Mucosa of rectum (tissue), 2 donors: ENCODE results near the gene NDE1.
"Not testable (repeated sequence)": the region's sequence is repeated elsewhere in the genome, so short reads cannot be mapped to it uniquely, and the experiment has no call there.

ENCODE experiments used
- H3K27ac ChIP-seq, 2 donors: one replicate each; pipeline ENCODE4 v1.7.0; 2013; ENCODE audit warnings: inconsistent platforms in 2 of 2, low read depth in 2 of 2, low read length in 2 of 2
- H3K27me3 ChIP-seq, 2 donors: one replicate each; pipeline ENCODE4 v1.7.0; 2013; ENCODE audit warnings: low read length in 2 of 2; ENCODE audit not compliant: control insufficient read depth in 2 of 2, insufficient read depth in 2 of 2
- H3K36me3 ChIP-seq, 2 donors: one replicate each; pipeline ENCODE4 v1.7.0; 2013; ENCODE audit warnings: low read length in 2 of 2; ENCODE audit not compliant: control insufficient read depth in 2 of 2, insufficient read depth in 2 of 2
- H3K4me1 ChIP-seq, 2 donors: one replicate each; pipeline ENCODE4 v1.7.0; 2013; ENCODE audit warnings: low read length in 2 of 2, mild to moderate bottlenecking in 1 of 2; ENCODE audit not compliant: control insufficient read depth in 2 of 2, insufficient read depth in 2 of 2
- H3K4me3 ChIP-seq, 2 donors: one replicate each; pipeline ENCODE4 v1.7.0; 2013; ENCODE audit warnings: low read length in 2 of 2
- H3K9ac ChIP-seq, 2 donors: one replicate each; pipeline ENCODE4 v1.7.0; 2013; ENCODE audit warnings: low read length in 2 of 2, low read depth in 1 of 2, mild to moderate bottlenecking in 1 of 2
- H3K9me3 ChIP-seq, 2 donors: one replicate each; pipeline ENCODE4 v1.7.0; 2013; ENCODE audit warnings: low read length in 2 of 2; ENCODE audit not compliant: control insufficient read depth in 2 of 2
- donor health status: healthy.
- donor health status: Normal muscosa, but diverticular disease.

Gene NDE1

GRCh38 chr16:15671530-15672117, 21.6 kb downstream of the NDE1 start:
- Histone ChIP-seq H3K9ac (no peak overlapping the region), H3K4me3 (no peak overlapping the region), H3K27ac (peak overlapping the region; percentile 79 to 83), H3K27me3 (no peaks in the 10 kb centered on the region), H3K4me1 (peaks cover 13 to 17% of the 10 kb centered on the region in 2 donors), H3K36me3 (peaks cover 21 to 40% of the 10 kb centered on the region in 2 donors), H3K9me3 (no peaks in the 10 kb centered on the region)

GRCh38 chr16:15672127-15672513, 22.1 kb downstream of the NDE1 start:
- not testable (repeated sequence) for H3K27me3 ChIP-seq, H3K9ac ChIP-seq, H3K9me3 ChIP-seq
- H3K4me1 ChIP-seq: peaks cover 13 to 17% of the 10 kb centered on the region in 2 donors
- H3K27ac ChIP-seq: peak overlapping the region; percentile 79 to 83
- H3K4me3 ChIP-seq: peak overlapping the region in 1 of 2 donors; percentile 26
- H3K36me3 ChIP-seq: peaks cover 19 to 41% of the 10 kb centered on the region in 2 donors

GRCh38 chr16:15672514-15673167, 22.6 kb downstream of the NDE1 start:
- H3K27ac ChIP-seq: peak overlapping the region; percentile 79 to 83
- H3K36me3 ChIP-seq: peaks cover 20 to 43% of the 10 kb centered on the region in 2 donors
- H3K9ac ChIP-seq: peak overlapping the region; percentile 49 to 57
- no peaks in the 10 kb centered on the region for H3K27me3 ChIP-seq
- H3K9me3 ChIP-seq: no peaks in the 10 kb centered on the region
- peaks cover 13 to 17% of the 10 kb centered on the region in 2 donors for H3K4me1 ChIP-seq
- peak overlapping the region in 1 of 2 donors; percentile 26 for H3K4me3 ChIP-seq

GRCh38 chr16:15674571-15674970, 24.5 kb downstream of the NDE1 start:
- Histone ChIP-seq H3K27ac (no peak overlapping the region), H3K9me3 (no peaks in the 10 kb centered on the region), H3K36me3 (peaks cover 19 to 42% of the 10 kb centered on the region in 2 donors), H3K9ac (no peak overlapping the region), H3K4me1 (peaks cover 13 to 17% of the 10 kb centered on the region in 2 donors), H3K4me3 (no peak overlapping the region), H3K27me3 (no peaks in the 10 kb centered on the region)

- H3K36me3 ChIP-seq: peaks cover 11 to 25% of the 10 kb centered on the region in 2 donors
- H3K4me3 ChIP-seq: no peak overlapping the region
- peaks cover 13 to 17% of the 10 kb centered on the region in 2 donors for H3K4me1 ChIP-seq
- H3K27ac ChIP-seq: no peak overlapping the region
- H3K9me3 ChIP-seq: no peaks in the 10 kb centered on the region
- no peak overlapping the region for H3K9ac ChIP-seq
- H3K27me3 ChIP-seq: no peaks in the 10 kb centered on the region
Measured at GRCh38 chr16:15676506-15676905, 26.5 kb downstream of the NDE1 start.

- H3K9me3 ChIP-seq: no peaks in the 10 kb centered on the region
- peaks cover 11 to 24% of the 10 kb centered on the region in 2 donors for H3K36me3 ChIP-seq
- no peak overlapping the region for H3K9ac ChIP-seq
- H3K27ac ChIP-seq: no peak overlapping the region
- H3K27me3 ChIP-seq: no peaks in the 10 kb centered on the region
- no peak overlapping the region for H3K4me3 ChIP-seq
- peaks cover 11 to 13% of the 10 kb centered on the region in 2 donors for H3K4me1 ChIP-seq
Measured at GRCh38 chr16:15677447-15677846, 27.4 kb downstream of the NDE1 start.

- Histone ChIP-seq H3K9ac (no peak overlapping the region), H3K9me3 (no peaks in the 10 kb centered on the region), H3K4me1 (no peaks in the 10 kb centered on the region), H3K27me3 (no peaks in the 10 kb centered on the region), H3K4me3 (no peak overlapping the region), H3K36me3 (peaks cover 20 to 41% of the 10 kb centered on the region in 2 donors), H3K27ac (no peak overlapping the region)
Measured at GRCh38 chr16:15682105-15682570, 32.1 kb downstream of the NDE1 start.

GRCh38 chr16:15686287-15686686, 36.2 kb downstream of the NDE1 start:
- peaks cover 32 to 47% of the 10 kb centered on the region in 2 donors for H3K36me3 ChIP-seq
- H3K27ac ChIP-seq: no peak overlapping the region
- no peak overlapping the region for H3K9ac ChIP-seq
- H3K4me3 ChIP-seq: no peak overlapping the region
- no peaks in the 10 kb centered on the region for H3K4me1 ChIP-seq
- H3K9me3 ChIP-seq: no peaks in the 10 kb centered on the region
- no peaks in the 10 kb centered on the region for H3K27me3 ChIP-seq

GRCh38 chr16:15689290-15689689, 39.2 kb downstream of the NDE1 start:
- Histone ChIP-seq H3K9me3 (no peaks in the 10 kb centered on the region), H3K4me3 (no peak overlapping the region), H3K9ac (no peak overlapping the region), H3K27me3 (no peaks in the 10 kb centered on the region), H3K27ac (no peak overlapping the region), H3K36me3 (peaks cover 46 to 65% of the 10 kb centered on the region in 2 donors), H3K4me1 (no peaks in the 10 kb centered on the region)

GRCh38 chr16:15690296-15690695, 40.3 kb downstream of the NDE1 start:
- Histone ChIP-seq H3K36me3 (peaks cover 52 to 68% of the 10 kb centered on the region in 2 donors), H3K9me3 (no peaks in the 10 kb centered on the region), H3K27me3 (no peaks in the 10 kb centered on the region)

More at GRCh38 chr16:15690296-15690695, 40.3 kb downstream of the NDE1 start:
- H3K9ac ChIP-seq: no peak overlapping the region
- no peaks in the 10 kb centered on the region for H3K4me1 ChIP-seq
- no peak overlapping the region for H3K4me3 ChIP-seq
- no peak overlapping the region for H3K27ac ChIP-seq
